MM.1S (cell line): ENCODE measurements around the gene RET.
A peak's percentile ranks its signal among the peaks of the same experiment; 100 is the strongest.

Source experiments
- DNase-seq: peaks from one replicate; pipeline ENCODE4 v3.0.0-alpha.2; 2015
- H2AFZ ChIP-seq: fragments of 300-600 bp; sonication (generic); 2 replicates; pipeline ENCODE4 v1.6.0; 2016; ENCODE audit warnings: antibody characterized with exemption, low read length
- H3F3A ChIP-seq: fragments of 300-600 bp; sonication (generic); 2 replicates; pipeline ENCODE4 v1.6.1; 2016; ENCODE audit warnings: mild to moderate bottlenecking, antibody characterized with exemption, low read length, moderate library complexity, mixed read lengths; ENCODE audit not compliant: insufficient read depth
- H3K27ac ChIP-seq: fragments of 300-600 bp; sonication (generic); 2 replicates; pipeline ENCODE4 v1.5.1; 2016; ENCODE audit warnings: mild to moderate bottlenecking, low read length
- H3K27me3 ChIP-seq: fragments of 300-600 bp; sonication (generic); replicated peaks from 2 replicates; pipeline ENCODE4 v1.6.0; 2016; ENCODE audit warnings: low read length; ENCODE audit not compliant: insufficient read depth
- H3K36me3 ChIP-seq: fragments of 300-600 bp; sonication (generic); replicated peaks from 2 replicates; pipeline ENCODE4 v1.6.1; 2016; ENCODE audit warnings: mild to moderate bottlenecking, low read length, mixed read lengths; ENCODE audit not compliant: insufficient read depth
- H3K4me1 ChIP-seq: fragments of 300-600 bp; sonication (generic); 2 replicates; pipeline ENCODE4 v1.6.1; 2016; ENCODE audit warnings: low read length, mixed read lengths
- H3K4me2 ChIP-seq: fragments of 300-600 bp; sonication (generic); 2 replicates; pipeline ENCODE4 v1.6.0; 2016; ENCODE audit warnings: low read depth, low read length
- H3K4me3 ChIP-seq: fragments of 300-600 bp; sonication (generic); 2 replicates; pipeline ENCODE4 v1.5.1; 2016; ENCODE audit warnings: low read length, mixed read lengths
- H3K79me2 ChIP-seq: fragments of 300-600 bp; sonication (generic); 2 replicates; pipeline ENCODE4 v1.6.1; 2016; ENCODE audit warnings: mixed run types, low read length, mixed read lengths
- H3K9ac ChIP-seq: fragments of 300-600 bp; sonication (generic); 2 replicates; pipeline ENCODE4 v1.6.1; 2016; ENCODE audit warnings: low read length, mixed read lengths
- H3K9me2 ChIP-seq: fragments of 300-600 bp; sonication (generic); replicated peaks from 2 replicates; pipeline ENCODE4 v1.6.1; 2016; ENCODE audit warnings: mild to moderate bottlenecking, low read length, mixed read lengths; ENCODE audit not compliant: insufficient read depth
- H3K9me3 ChIP-seq: fragments of 300-600 bp; sonication (generic); replicated peaks from 2 replicates; pipeline ENCODE4 v1.6.1; 2016; ENCODE audit warnings: mild to moderate bottlenecking, low read length, mixed read lengths; ENCODE audit not compliant: insufficient read depth
- H4K20me1 ChIP-seq: fragments of 300-600 bp; sonication (generic); 2 replicates; pipeline ENCODE4 v1.6.1; 2016; ENCODE audit warnings: mild to moderate bottlenecking, low read length, moderate library complexity, mixed read lengths; ENCODE audit not compliant: insufficient read depth
- EZH2 ChIP-seq: fragments of 300-600 bp; sonication (generic); optimal IDR thresholded peaks from 2 replicates; pipeline ENCODE3; 2017; ENCODE audit warnings: low read depth, mild to moderate bottlenecking, antibody characterized with exemption, low read length, mixed read lengths
- EZH2phosphoT487 ChIP-seq: fragments of 300-600 bp; sonication (generic); IDR thresholded peaks from 2 replicates; pipeline ENCODE4 v1.6.1; 2018; ENCODE audit warnings: antibody characterized with exemption, low read length
- TF ChIP-seq, protein P1 (sequence below): fragments of 300-600 bp; sonication (generic); IDR thresholded peaks from 2 replicates; pipeline ENCODE4 v1.5.1; 2016; ENCODE audit warnings: antibody characterized with exemption, low read length, mixed read lengths

Gene RET

DNA sequence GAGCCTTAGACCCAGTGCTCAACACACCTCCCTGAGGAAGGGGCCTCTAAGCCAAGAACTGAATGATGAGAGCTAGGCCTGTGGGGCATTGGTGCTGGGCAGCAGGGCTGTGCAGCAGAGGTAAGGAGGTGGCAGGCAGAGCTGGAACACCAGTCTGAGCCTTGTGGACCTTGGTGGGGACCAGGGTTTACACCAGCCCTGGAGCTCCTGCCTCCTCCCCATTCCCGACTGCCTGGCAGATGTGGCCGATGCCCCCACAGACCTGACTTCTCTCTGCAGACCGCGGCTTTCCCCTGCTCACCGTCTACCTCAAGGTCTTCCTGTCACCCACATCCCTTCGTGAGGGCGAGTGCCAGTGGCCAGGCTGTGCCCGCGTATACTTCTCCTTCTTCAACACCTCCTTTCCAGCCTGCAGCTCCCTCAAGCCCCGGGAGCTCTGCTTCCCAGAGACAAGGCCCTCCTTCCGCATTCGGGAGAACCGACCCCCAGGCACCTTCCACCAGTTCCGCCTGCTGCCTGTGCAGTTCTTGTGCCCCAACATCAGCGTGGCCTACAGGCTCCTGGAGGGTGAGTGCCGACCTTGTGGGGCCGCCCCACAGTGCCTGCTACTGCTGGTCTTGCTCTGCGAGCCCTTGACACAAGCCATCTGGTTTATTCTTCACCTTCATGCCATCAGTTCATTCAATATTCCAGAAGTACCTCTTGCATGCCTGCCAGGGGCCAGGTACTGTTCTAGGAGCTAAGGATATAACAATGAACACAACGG is 25.4 kb downstream of the RET start:
- Histone ChIP-seq H3K4me2 (no peak overlapping the region), H3K27ac (no peak overlapping the region), H3K79me2 (no peaks in the 10 kb centered on the region), H3K4me1 (peaks cover 13% of the 10 kb centered on the region), H3K9me3 (no peaks in the 10 kb centered on the region), H3K9me2 (no peaks in the 10 kb centered on the region), H3K36me3 (no peaks in the 10 kb centered on the region), H4K20me1 (no peaks in the 10 kb centered on the region), H3K27me3 (no peaks in the 10 kb centered on the region; the same call in none of the 2 replicates), H3F3A (no peaks in the 10 kb centered on the region), H2AFZ (no peak overlapping the region), H3K9ac (no peak overlapping the region), H3K4me3 (no peak overlapping the region)
- TF ChIP-seq EZH2 (no peak), EZH2phosphoT487 (no peak)
- TF ChIP-seq, protein P1, sequence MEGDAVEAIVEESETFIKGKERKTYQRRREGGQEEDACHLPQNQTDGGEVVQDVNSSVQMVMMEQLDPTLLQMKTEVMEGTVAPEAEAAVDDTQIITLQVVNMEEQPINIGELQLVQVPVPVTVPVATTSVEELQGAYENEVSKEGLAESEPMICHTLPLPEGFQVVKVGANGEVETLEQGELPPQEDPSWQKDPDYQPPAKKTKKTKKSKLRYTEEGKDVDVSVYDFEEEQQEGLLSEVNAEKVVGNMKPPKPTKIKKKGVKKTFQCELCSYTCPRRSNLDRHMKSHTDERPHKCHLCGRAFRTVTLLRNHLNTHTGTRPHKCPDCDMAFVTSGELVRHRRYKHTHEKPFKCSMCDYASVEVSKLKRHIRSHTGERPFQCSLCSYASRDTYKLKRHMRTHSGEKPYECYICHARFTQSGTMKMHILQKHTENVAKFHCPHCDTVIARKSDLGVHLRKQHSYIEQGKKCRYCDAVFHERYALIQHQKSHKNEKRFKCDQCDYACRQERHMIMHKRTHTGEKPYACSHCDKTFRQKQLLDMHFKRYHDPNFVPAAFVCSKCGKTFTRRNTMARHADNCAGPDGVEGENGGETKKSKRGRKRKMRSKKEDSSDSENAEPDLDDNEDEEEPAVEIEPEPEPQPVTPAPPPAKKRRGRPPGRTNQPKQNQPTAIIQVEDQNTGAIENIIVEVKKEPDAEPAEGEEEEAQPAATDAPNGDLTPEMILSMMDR, result no peak
- no peak for DNase-seq

DNA sequence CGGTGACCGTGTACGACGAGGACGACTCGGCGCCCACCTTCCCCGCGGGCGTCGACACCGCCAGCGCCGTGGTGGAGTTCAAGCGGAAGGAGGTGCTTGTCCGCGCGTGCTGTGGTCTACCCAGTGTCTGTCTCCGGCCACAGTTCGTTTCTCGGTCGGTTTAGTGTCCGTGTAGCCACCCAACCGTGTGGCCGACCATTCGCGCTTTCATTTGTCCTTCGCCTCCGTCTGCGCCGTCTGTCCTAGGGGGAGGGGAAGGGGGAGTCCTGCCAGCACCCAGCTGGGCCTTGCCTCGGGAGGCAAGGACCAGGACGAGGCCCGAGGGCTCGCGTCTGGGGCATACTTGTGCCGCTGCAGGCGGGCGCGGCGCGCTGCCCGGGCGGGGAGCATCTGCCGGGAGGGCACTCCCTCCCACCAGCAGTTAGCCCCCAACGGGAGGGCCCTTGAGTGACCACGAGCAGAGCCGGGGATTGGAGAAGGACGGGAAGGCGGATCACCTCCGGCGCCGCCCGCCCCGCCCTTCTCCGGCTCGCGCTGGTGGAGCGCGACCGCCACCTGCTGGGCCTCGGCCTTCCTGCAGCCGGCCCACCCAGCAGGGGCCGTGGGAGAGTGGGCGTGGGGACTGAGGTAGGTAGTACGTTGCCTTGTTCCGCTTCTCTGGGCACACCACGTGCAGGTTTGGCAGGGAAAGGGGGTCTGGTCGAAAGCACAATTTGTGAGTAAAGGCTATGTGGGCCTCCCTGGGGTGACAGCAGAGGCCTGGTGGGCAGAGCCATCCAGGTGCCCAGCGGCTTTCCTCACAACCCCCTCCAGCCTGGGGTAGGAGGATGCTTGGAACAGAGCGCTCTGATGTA is 28.5 kb downstream of the RET start:
- Histone ChIP-seq H3K9me2 (no peaks in the 10 kb centered on the region), H3K9ac (peak overlapping the region; percentile 40; the same call in 1 of the 2 replicates), H4K20me1 (no peaks in the 10 kb centered on the region), H3K4me3 (peak overlapping the region; percentile 75), H3K4me1 (peaks cover 19% of the 10 kb centered on the region), H3F3A (no peaks in the 10 kb centered on the region), H3K27me3 (no peaks in the 10 kb centered on the region; the same call in none of the 2 replicates), H3K79me2 (no peaks in the 10 kb centered on the region), H3K27ac (no peak overlapping the region), H3K4me2 (peak overlapping the region; percentile 100), H3K9me3 (no peaks in the 10 kb centered on the region), H3K36me3 (no peaks in the 10 kb centered on the region), H2AFZ (peak overlapping the region; percentile 95)
- peak; percentile 48 for DNase-seq
- TF ChIP-seq, protein P1, result peak; percentile 98
- no peak for TF ChIP-seq EZH2

DNA sequence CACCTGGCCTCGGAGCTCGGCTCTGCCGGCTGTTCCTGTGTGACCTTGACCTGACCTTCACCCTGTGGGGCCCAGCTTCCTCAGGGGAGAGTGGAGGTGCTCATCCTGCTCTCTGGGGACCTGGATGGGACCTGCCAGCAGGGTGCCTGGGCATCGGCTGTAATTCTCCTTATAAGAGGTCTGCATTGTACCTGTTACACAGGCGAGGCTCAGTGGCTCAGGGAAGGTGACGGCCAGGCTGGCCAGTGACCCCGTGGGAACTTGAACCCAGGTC is 29.0 kb downstream of the RET start:
- Histone ChIP-seq H3F3A (no peaks in the 10 kb centered on the region), H3K9me2 (no peaks in the 10 kb centered on the region), H3K27ac (no peak overlapping the region), H3K4me3 (no peak overlapping the region; the same call in 1 of the 2 replicates), H3K79me2 (no peaks in the 10 kb centered on the region), H3K9me3 (no peaks in the 10 kb centered on the region), H3K4me2 (peak overlapping the region; percentile 100), H3K36me3 (no peaks in the 10 kb centered on the region), H2AFZ (peak overlapping the region; percentile 95), H3K4me1 (peaks cover 24% of the 10 kb centered on the region), H4K20me1 (no peaks in the 10 kb centered on the region), H3K9ac (no peak overlapping the region; the same call in 1 of the 2 replicates), H3K27me3 (no peaks in the 10 kb centered on the region; the same call in none of the 2 replicates)
- TF ChIP-seq, protein P1, result no peak
- no peak for TF ChIP-seq EZH2
- no peak for TF ChIP-seq EZH2phosphoT487
- peak; percentile 10 for DNase-seq
